ENCODE data around the gene CNIH3. TPM values are rescaled to one million over a fixed set of nuclear protein-coding genes. Genes with fewer than 3 reads are reported as not detected.
A peak's percentile ranks its signal among the peaks of the same experiment; 100 is the strongest.

Gene CNIH3
- total RNA-seq, 1 donor from 2014 or later, result 1.5 TPM

DNA sequence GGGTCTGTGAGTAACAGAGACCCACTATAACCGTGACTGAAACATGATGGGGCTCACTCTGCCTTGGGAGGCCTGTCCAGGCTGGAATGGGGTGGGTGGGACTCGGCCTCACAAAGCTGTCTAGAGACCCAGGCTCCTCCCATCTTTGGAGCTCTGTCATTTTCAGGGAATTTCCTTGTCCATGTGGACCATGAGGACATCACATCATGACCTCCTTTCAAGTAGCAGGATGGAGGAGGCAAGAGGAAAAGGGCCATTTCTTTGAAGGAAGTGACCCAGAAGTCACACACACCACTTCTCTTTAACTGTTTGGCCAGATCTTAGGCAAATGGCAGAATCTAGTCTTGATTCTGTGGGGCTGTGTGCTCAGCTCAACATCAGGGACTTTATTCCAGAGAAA is 79.9 kb downstream of the CNIH3 start:
- Mint-ChIP-seq H3K36me3 (ENCODE audit: low read depth) (no peaks in the 10 kb centered on the region), H3K4me3 (ENCODE audit: unreplicated experiment) (no peak overlapping the region), H3K27ac (ENCODE audit: unreplicated experiment) (no peak overlapping the region)

DNA sequence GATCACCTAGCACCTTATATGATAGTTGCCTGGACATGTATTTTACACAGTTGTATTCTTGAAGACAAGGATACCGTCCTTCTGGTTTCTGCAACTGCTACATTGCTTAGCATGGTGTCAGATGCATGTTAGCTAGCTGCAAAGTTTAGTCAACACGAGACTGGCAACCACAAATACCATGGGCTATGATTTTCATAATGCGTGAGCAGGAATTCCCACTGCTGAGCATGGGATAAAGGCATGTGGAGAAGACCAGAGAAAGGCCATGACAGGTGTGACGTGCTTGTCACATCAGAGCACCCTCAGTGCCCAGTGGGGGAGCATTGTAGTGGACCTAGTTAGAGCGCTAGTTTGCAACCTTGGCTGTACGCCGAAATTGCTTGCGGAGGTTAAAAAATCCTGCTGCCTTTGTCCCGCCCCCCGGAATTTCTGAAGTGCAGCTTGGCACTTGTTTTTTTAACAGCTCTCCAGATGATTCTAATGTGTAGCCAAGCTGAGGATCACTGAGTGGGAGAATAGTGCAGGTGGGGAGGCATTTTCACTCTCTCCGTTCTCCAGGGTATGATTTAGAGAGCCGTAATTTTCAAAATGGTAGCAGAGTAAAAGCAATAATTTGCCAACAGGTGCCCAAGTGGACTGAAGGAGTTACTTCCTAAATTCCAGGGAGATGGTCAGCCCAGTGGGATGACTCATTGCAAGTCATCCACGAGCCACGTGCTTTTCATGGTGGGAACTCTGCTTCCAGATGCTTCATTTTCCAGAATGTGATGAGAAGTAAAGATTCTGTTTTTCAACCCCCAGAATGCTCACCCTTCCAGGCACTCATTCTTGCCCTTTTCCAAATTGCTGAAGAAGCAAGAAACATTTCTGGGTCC is 81.0 kb downstream of the CNIH3 start:
- peaks cover 7% of the 10 kb centered on the region for H3K27me3 Mint-ChIP-seq (ENCODE audit: low read depth)
- H3K36me3 Mint-ChIP-seq (ENCODE audit: low read depth), result no peaks in the 10 kb centered on the region
- no peak overlapping the region for H3K4me3 Mint-ChIP-seq (ENCODE audit: unreplicated experiment)
- DNase-seq (ENCODE audit: low spot score), result no peak
- TF ChIP-seq, protein P1, sequence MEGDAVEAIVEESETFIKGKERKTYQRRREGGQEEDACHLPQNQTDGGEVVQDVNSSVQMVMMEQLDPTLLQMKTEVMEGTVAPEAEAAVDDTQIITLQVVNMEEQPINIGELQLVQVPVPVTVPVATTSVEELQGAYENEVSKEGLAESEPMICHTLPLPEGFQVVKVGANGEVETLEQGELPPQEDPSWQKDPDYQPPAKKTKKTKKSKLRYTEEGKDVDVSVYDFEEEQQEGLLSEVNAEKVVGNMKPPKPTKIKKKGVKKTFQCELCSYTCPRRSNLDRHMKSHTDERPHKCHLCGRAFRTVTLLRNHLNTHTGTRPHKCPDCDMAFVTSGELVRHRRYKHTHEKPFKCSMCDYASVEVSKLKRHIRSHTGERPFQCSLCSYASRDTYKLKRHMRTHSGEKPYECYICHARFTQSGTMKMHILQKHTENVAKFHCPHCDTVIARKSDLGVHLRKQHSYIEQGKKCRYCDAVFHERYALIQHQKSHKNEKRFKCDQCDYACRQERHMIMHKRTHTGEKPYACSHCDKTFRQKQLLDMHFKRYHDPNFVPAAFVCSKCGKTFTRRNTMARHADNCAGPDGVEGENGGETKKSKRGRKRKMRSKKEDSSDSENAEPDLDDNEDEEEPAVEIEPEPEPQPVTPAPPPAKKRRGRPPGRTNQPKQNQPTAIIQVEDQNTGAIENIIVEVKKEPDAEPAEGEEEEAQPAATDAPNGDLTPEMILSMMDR (IDR thresholded peaks at IDR 0.05), result no peak
- no peaks in the 10 kb centered on the region for H3K4me1 Mint-ChIP-seq (ENCODE audit: low read depth)
- H3K9me3 Mint-ChIP-seq (ENCODE audit: low read depth), result no peaks in the 10 kb centered on the region
- no peak overlapping the region for H3K27ac Mint-ChIP-seq (ENCODE audit: unreplicated experiment)

More for the DNA sequence above, 79.9 kb downstream of the CNIH3 start:
- H3K9me3 Mint-ChIP-seq (ENCODE audit: low read depth), result no peaks in the 10 kb centered on the region
- DNase-seq (ENCODE audit: low spot score), result no peak
- peaks cover 7% of the 10 kb centered on the region for H3K27me3 Mint-ChIP-seq (ENCODE audit: low read depth)
- TF ChIP-seq, protein P1 (IDR thresholded peaks at IDR 0.05), result no peak
- H3K4me1 Mint-ChIP-seq (ENCODE audit: low read depth), result no peaks in the 10 kb centered on the region

DNA sequence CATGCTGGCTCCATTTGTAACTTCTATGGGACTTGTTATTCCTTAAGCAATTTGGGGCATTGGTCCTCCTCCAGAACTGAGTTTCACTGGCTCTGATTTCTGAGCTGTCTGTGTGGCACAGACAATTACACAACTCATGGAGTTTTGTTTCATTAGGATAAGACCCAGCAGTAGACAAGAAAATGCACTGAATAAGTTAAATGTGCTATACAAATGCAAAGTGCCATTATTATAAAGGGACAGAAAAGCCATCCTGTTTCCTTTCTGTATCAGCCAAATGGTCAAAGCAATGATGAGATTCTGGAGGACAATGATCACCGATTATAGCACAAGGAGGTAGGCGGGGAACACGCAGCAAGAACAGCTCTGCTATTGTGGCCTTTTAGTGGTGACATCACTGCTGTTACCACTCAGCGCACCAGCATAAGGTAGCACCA is 81.9 kb downstream of the CNIH3 start:
- DNase-seq (ENCODE audit: low spot score), result no peak
- Mint-ChIP-seq H3K4me1 (ENCODE audit: low read depth) (no peaks in the 10 kb centered on the region), H3K9me3 (ENCODE audit: low read depth) (no peaks in the 10 kb centered on the region), H3K4me3 (ENCODE audit: unreplicated experiment) (no peak overlapping the region), H3K27me3 (ENCODE audit: low read depth) (peaks cover 8% of the 10 kb centered on the region), H3K36me3 (ENCODE audit: low read depth) (no peaks in the 10 kb centered on the region), H3K27ac (ENCODE audit: unreplicated experiment) (no peak overlapping the region)
- TF ChIP-seq, protein P1 (IDR thresholded peaks at IDR 0.05), result no peak

DNA sequence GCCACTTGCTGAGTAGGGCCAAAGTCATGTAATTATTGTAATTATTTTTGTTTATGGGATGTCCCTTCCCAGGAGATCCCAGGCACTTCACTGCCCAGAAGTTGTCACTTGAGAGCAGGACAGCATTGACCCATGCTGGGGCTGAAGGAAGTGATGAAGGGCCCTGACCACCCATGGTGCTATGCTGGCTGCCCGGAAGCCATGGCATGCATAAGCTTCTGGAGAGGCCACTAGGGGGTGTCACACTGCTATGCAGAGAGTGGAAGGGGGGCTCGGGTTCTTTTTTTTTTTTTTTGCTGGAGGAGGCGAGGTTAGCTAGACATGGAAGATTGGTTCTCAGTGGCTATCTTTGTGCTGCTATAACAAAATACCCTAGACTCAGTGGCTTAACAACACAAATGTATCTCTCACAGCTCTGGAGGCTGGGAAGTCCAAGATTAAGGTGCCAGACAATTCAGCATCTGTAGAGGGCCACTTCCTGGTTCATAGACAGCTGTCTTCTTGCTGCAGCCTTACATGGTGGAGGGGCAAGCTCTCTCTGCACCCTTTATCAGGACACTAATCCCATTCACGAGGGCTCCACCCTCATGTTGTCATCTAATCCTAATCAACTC is 84.9 kb downstream of the CNIH3 start:
- TF ChIP-seq, protein P1 (IDR thresholded peaks at IDR 0.05), result peak; percentile 58
- Mint-ChIP-seq H3K27me3 (ENCODE audit: low read depth) (peaks cover 12% of the 10 kb centered on the region), H3K4me1 (ENCODE audit: low read depth) (no peaks in the 10 kb centered on the region), H3K27ac (ENCODE audit: unreplicated experiment) (no peak overlapping the region), H3K36me3 (ENCODE audit: low read depth) (no peaks in the 10 kb centered on the region), H3K4me3 (ENCODE audit: unreplicated experiment) (no peak overlapping the region), H3K9me3 (ENCODE audit: low read depth) (no peaks in the 10 kb centered on the region)
- DNase-seq (ENCODE audit: low spot score), result no peak

DNA sequence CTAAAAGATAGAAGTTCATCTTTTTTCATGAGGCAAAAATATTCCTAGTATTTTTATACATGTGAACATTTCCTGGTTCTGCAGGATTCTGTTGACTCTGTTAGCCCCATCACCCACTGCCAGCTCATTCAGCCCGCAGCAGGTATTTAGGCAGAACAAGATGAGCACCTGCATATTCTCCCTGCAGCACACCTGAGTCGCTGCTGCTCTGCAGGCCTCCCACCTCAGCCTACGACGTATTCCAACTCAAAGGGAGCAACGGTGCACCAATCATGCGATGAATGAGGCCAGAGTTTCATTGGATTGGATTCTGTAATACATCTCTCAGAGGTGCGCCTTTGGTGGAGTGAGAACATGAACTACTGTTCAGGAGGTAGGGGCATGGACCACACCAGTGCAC is 87.6 kb downstream of the CNIH3 start:
- Mint-ChIP-seq H3K27ac (ENCODE audit: unreplicated experiment) (no peak overlapping the region), H3K4me3 (ENCODE audit: unreplicated experiment) (no peak overlapping the region), H3K27me3 (ENCODE audit: low read depth) (peaks cover 20% of the 10 kb centered on the region)

More for the DNA sequence above, 87.6 kb downstream of the CNIH3 start:
- Mint-ChIP-seq H3K9me3 (ENCODE audit: low read depth) (no peaks in the 10 kb centered on the region), H3K36me3 (ENCODE audit: low read depth) (no peaks in the 10 kb centered on the region), H3K4me1 (ENCODE audit: low read depth) (peaks cover 6% of the 10 kb centered on the region)
- TF ChIP-seq, protein P1 (IDR thresholded peaks at IDR 0.05), result no peak
- DNase-seq (ENCODE audit: low spot score), result no peak
